ENCODE measurements around the gene RAB8A. TPM values are rescaled to one million over a fixed set of nuclear protein-coding genes. Genes with fewer than 3 reads are reported as not detected.

Gene RAB8A
- total and polyA plus RNA-seq, 2 of the 8 experiments (the other 6 are each of a cell fraction or from before 2014, with no cell fraction given), result 65.8 to 97.0 TPM

GRCh38 chr19:16104722-16105121 lies 7.0 kb upstream of the RAB8A start:
- no peak for DNase-seq (ENCODE audit: low read depth in 1 of 2, low spot score in 2 of 2)
- no peak overlapping the region for H3K27ac ChIP-seq (ENCODE audit: low read depth, low read length)
- no peak overlapping the region for H3K18ac ChIP-seq (ENCODE audit: extremely low read depth, low read length)
- peaks cover 8 to 34% (median 21%) of the 10 kb centered on the region in 4 experiments for H3K36me3 ChIP-seq (ENCODE audit: control insufficient read depth in 2 of 4, insufficient read depth in 4 of 4, low read length in 3 of 4)
- H3K4me1 ChIP-seq (replicated peaks in 1 of 4; ENCODE audit: control insufficient read depth in 3 of 4, insufficient read depth in 4 of 4, low read length in 3 of 4), result peaks cover 0 to 7% (median 0%) of the 10 kb centered on the region in 4 experiments; a peak in 3 of 7 replicates
- no peaks in the 10 kb centered on the region for H3K79me1 ChIP-seq (ENCODE audit: low read depth, low read length)
- no peak overlapping the region for H2BK20ac ChIP-seq (ENCODE audit: low read length)
- no peak overlapping the region for H3K56ac ChIP-seq (replicated peaks; ENCODE audit: insufficient read length, low read depth, low read length)
- no peak overlapping the region for H2BK15ac ChIP-seq (ENCODE audit: low read length)
- H2AK5ac ChIP-seq (ENCODE audit: low read depth, low read length), result no peak overlapping the region
- no peak overlapping the region for H4K5ac ChIP-seq (ENCODE audit: insufficient read length, low read depth, low read length)
- ChIA-PET CTCF (ENCODE audit: partially characterized antibody) (interaction anchor here (1.1 kb wide), 1 partner anchor 42 kb away, joined by 3 read pairs; no protein-coding TSS in a partner anchor), POLR2A (ENCODE audit: partially characterized antibody) (interaction anchor here (1.0 to 37.0 kb wide), 4 partner anchors 10 to 24 kb away, joined by 3 to 582 read pairs (median 5); partner anchors contain the start of gene TPM4)
- no peak overlapping the region for H3K9ac ChIP-seq (replicated peaks in 1 of 4; ENCODE audit: extremely low read depth in 1 of 4, low read depth in 3 of 4, low read length in 3 of 4)
- no peak overlapping the region for H4K8ac ChIP-seq (ENCODE audit: extremely low read depth, insufficient read depth, low read length)
- TF ChIP-seq POLR2A (IDR thresholded peaks at IDR 0.05; ENCODE audit: control extremely low read depth in 1 of 2, low read depth in 2 of 2, low read length in 2 of 2), result no peak
- TF ChIP-seq SUZ12 (IDR thresholded peaks at IDR 0.05; ENCODE audit: low read length), result no peak
- TF ChIP-seq CHD2 (IDR thresholded peaks at IDR 0.05; ENCODE audit: low read length), result no peak
- TF ChIP-seq HDAC2 (IDR thresholded peaks at IDR 0.05; ENCODE audit: borderline replicate concordance in 1 of 2, low read depth in 2 of 2, low read length in 2 of 2), result no peak
- TF ChIP-seq CEBPB (IDR thresholded peaks at IDR 0.05; ENCODE audit: low read depth, low read length), result no peak
- no peak for TF ChIP-seq POLR2AphosphoS5 (IDR thresholded peaks at IDR 0.05; ENCODE audit: low read depth, low read length)
- TF ChIP-seq NRF1 (IDR thresholded peaks at IDR 0.05; ENCODE audit: low read depth, low read length), result no peak
- TF ChIP-seq GTF2F1 (IDR thresholded peaks at IDR 0.05; ENCODE audit: borderline replicate concordance, low read depth, low read length), result no peak
- TF ChIP-seq RFX5 (IDR thresholded peaks at IDR 0.05; ENCODE audit: borderline replicate concordance, low read depth, low read length), result no peak
- no peak for TF ChIP-seq TAF1 (IDR thresholded peaks at IDR 0.05; ENCODE audit: low read depth, low read length)
- TF ChIP-seq SRF (IDR thresholded peaks at IDR 0.05; ENCODE audit: low read depth, low read length), result no peak
- no peak for TF ChIP-seq E2F6 (IDR thresholded peaks at IDR 0.05)
- no peaks in the 10 kb centered on the region for H3K27me3 ChIP-seq (replicated peaks in 1 of 4; ENCODE audit: control insufficient read depth in 3 of 4, extremely low read depth in 1 of 4, insufficient read depth in 3 of 4, low read length in 3 of 4)
- no peak overlapping the region for H2AFZ ChIP-seq (ENCODE audit: low read length)
- no peak for FAIRE-seq
- no peak overlapping the region for H2BK5ac ChIP-seq (ENCODE audit: low read depth, low read length)
- H3K4ac ChIP-seq (replicated peaks; ENCODE audit: insufficient read length, low read depth, low read length), result no peak overlapping the region
- no peak overlapping the region for H4K91ac ChIP-seq (replicated peaks; ENCODE audit: insufficient read length, low read length)
- no peaks in the 10 kb centered on the region for H4K20me1 ChIP-seq (replicated peaks in 1 of 2; ENCODE audit: control insufficient read depth in 1 of 2, insufficient read depth in 2 of 2, low read length in 2 of 2)
- no peak overlapping the region for H2BK120ac ChIP-seq (replicated peaks; ENCODE audit: low read depth, low read length)
- H3K9me3 ChIP-seq (ENCODE audit: insufficient read depth in 2 of 2, low read depth in 1 of 2, low read length in 1 of 2), result no peaks in the 10 kb centered on the region
- H2BK12ac ChIP-seq (ENCODE audit: low read depth, low read length), result no peak overlapping the region
- no peak overlapping the region for H3K4me3 ChIP-seq (ENCODE audit: extremely low read depth in 1 of 4, insufficient read depth in 2 of 4, low read depth in 3 of 4, low read length in 4 of 4)
- no peaks in the 10 kb centered on the region; the same call in 1 of the 2 replicates for H3K23me2 ChIP-seq (ENCODE audit: low read depth, low read length)
- 90% methylated on average over 6 of the region's 6 CpGs; no CpG with 5 or more reads in 1 of the 2 experiments for WGBS, 2 experiments (ENCODE audit: extremely low coverage in 1 of 2, insufficient coverage in 1 of 2, insufficient read length in 1 of 2, insufficient replicate concordance in 2 of 2, low coverage in 1 of 2, low lambda C conversion rate in 2 of 2, missing lambda C conversion rate in 1 of 2)
- H3K4me2 ChIP-seq (ENCODE audit: insufficient read depth in 1 of 2, low read depth in 2 of 2, low read length in 2 of 2), result no peak overlapping the region
- H3K23ac ChIP-seq (ENCODE audit: insufficient read length), result no peak overlapping the region
- no peaks in the 10 kb centered on the region for H3K79me2 ChIP-seq (ENCODE audit: control insufficient read depth in 1 of 2, insufficient read depth in 2 of 2, low read length in 2 of 2)
- H3K14ac ChIP-seq (ENCODE audit: insufficient read length), result no peak overlapping the region

Data from H1 (cell line).